NCI-H446 treated with DMSO at 0.1 percent for 48 hours (cell line): ENCODE measurements around the gene ARF6.
"Not testable (repeated sequence)": the region's sequence is repeated elsewhere in the genome, so short reads cannot be mapped to it uniquely, and the experiment has no call there.

Experiments
- DNase-seq: peaks from one replicate; lab custom pipeline; 2025; lab: John Stamatoyannopoulos, UW

ARF6 gene

GRCh38 chr14:49892636-49893308 is at the start of gene ARF6:
Gene ARF6 (plus strand): TSS chr14:49893082. CDS start chr14:49893737, 655 bp downstream.
- peak; percentile 90 for DNase-seq

GRCh38 chr14:49849213-49849847 is 43.6 kb upstream of the ARF6 start:
- DNase-seq, result no peak

GRCh38 chr14:49851813-49852212 is 41.1 kb upstream of the ARF6 start:
- no peak for DNase-seq

- DNase-seq, result peak; percentile 77
Observed at GRCh38 chr14:49852301-49853157, 40.4 kb upstream of the ARF6 start, which contains the start of gene NEMF. Gene NEMF (minus strand): TSS chr14:49852788. CDS start chr14:49852753, 35 bp downstream.

GRCh38 chr14:49853158-49853477 is 39.8 kb upstream of the ARF6 start:
- DNase-seq, result no peak

- peak; percentile 46 for DNase-seq
Observed at GRCh38 chr14:49853572-49854375, 39.1 kb upstream of the ARF6 start.

- DNase-seq, result no peak
Observed at GRCh38 chr14:49857427-49858003, 35.4 kb upstream of the ARF6 start.

- DNase-seq, result no peak
Observed at GRCh38 chr14:49858383-49858782, 34.5 kb upstream of the ARF6 start.

- no peak for DNase-seq
Observed at GRCh38 chr14:49860988-49861698, 31.7 kb upstream of the ARF6 start.

- peak; percentile 72 for DNase-seq
Observed at GRCh38 chr14:49861699-49862088, 31.2 kb upstream of the ARF6 start.

- peak; percentile 85 for DNase-seq
Observed at GRCh38 chr14:49862089-49862673, 30.7 kb upstream of the ARF6 start.

- no peak for DNase-seq
Observed at GRCh38 chr14:49863487-49864281, 29.2 kb upstream of the ARF6 start.

GRCh38 chr14:49865431-49865859 is 27.4 kb upstream of the ARF6 start:
- no peak for DNase-seq

GRCh38 chr14:49867831-49868719 is 24.8 kb upstream of the ARF6 start:
- peak; percentile 84 for DNase-seq

- DNase-seq, result no peak
Observed at GRCh38 chr14:49868720-49869114, 24.2 kb upstream of the ARF6 start.

GRCh38 chr14:49870908-49871307 is 22.0 kb upstream of the ARF6 start:
- DNase-seq, result no peak

- not testable (repeated sequence) for DNase-seq
Observed at GRCh38 chr14:49873548-49873947, 19.3 kb upstream of the ARF6 start.

GRCh38 chr14:49875640-49876198 is 17.2 kb upstream of the ARF6 start:
- DNase-seq, result no peak
